ENCODE measurements around the gene ECSCR. TPM values are rescaled to one million over a fixed set of nuclear protein-coding genes. Genes with fewer than 3 reads are reported as not detected.

Gene ECSCR
- total RNA-seq, 1 experiment from 2014 or later: not detected

DNA sequence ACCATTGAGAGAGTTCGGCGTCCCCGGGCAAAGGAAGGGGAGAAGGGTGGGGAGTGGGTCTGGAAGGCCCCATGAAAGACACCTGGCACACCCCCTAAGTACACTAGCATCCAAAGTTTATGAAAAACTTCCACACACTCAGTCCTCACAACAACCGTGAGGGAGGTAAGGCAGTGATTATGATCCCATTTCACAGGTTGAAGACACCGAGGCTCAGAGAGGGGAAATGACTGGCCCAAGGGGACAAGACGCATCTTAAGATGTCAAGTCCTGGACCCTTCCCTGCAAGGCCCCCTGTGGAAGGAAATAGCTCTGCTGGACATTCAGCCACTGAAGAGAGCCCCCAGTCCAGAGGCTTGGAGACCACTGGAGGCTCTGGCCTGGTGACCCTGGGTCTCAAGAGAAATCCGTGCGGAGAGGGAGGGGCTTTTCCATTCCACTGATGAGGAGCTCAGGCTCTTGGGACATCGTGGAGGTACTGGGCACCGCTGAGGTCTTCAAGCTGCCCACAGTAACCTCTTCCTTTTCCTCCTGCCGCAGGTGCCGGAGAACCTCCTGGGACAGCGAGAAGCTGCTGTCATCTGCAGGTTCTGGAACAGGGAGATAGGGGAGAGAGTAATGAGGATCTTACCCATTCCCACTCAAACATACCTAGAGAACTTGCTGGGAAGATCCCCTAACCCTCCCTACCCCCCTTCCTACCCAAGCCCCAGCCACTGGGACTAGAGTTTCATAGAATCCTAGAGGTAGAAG lies 13.5 kb upstream of the ECSCR start:
- H3K27ac Mint-ChIP-seq (ENCODE audit: unreplicated experiment): no peak overlapping the region
- CTCF ChIA-PET: no interaction called here
- H3K4me3 ChIP-seq (ENCODE audit: low read depth, low read length): no peak overlapping the region
- no peaks in the 10 kb centered on the region for H3K9me3 Mint-ChIP-seq (ENCODE audit: unreplicated experiment)
- no peaks in the 10 kb centered on the region for H3K27me3 ChIP-seq (replicated peaks; ENCODE audit: control insufficient read depth, insufficient read depth, low read length)
- no TSS peak for BruUV-seq (replicated peaks)
- H3K36me3 ChIP-seq (ENCODE audit: control insufficient read depth, insufficient read depth, low read length): no peaks in the 10 kb centered on the region
- intact Hi-C loops (cut with micrococcal nuclease; ENCODE audit: unreplicated experiment): loop anchor here (5.0 kb wide), 1 partner anchor 36 kb away; no protein-coding TSS in a partner anchor
- H3K36me3 Mint-ChIP-seq (ENCODE audit: insufficient read depth, unreplicated experiment): no peaks in the 10 kb centered on the region
- H3K4me1 ChIP-seq: peaks cover 12% of the 10 kb centered on the region; the same call in 1 of the 2 replicates
- no peaks in the 10 kb centered on the region for H3K27me3 Mint-ChIP-seq (ENCODE audit: insufficient read depth, unreplicated experiment)
- no peak overlapping the region for H3K4me3 Mint-ChIP-seq (ENCODE audit: unreplicated experiment)
- no peak for DNase-seq
- H3K9me3 ChIP-seq: no peaks in the 10 kb centered on the region
- TF ChIP-seq, protein P1, sequence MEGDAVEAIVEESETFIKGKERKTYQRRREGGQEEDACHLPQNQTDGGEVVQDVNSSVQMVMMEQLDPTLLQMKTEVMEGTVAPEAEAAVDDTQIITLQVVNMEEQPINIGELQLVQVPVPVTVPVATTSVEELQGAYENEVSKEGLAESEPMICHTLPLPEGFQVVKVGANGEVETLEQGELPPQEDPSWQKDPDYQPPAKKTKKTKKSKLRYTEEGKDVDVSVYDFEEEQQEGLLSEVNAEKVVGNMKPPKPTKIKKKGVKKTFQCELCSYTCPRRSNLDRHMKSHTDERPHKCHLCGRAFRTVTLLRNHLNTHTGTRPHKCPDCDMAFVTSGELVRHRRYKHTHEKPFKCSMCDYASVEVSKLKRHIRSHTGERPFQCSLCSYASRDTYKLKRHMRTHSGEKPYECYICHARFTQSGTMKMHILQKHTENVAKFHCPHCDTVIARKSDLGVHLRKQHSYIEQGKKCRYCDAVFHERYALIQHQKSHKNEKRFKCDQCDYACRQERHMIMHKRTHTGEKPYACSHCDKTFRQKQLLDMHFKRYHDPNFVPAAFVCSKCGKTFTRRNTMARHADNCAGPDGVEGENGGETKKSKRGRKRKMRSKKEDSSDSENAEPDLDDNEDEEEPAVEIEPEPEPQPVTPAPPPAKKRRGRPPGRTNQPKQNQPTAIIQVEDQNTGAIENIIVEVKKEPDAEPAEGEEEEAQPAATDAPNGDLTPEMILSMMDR (IDR thresholded peaks at IDR 0.05; ENCODE audit: insufficient read depth in 1 of 2, low read depth in 1 of 2, low read length in 1 of 2, severe bottlenecking in 1 of 2, unreplicated experiment in 1 of 2): no peak
- H3K4me1 Mint-ChIP-seq (ENCODE audit: low read depth, unreplicated experiment): no peaks in the 10 kb centered on the region
- POLR2A ChIA-PET: interaction anchor here (0.7 kb wide), 1 partner anchor 185 kb away, joined by 3 read pairs; no protein-coding TSS in a partner anchor

DNA sequence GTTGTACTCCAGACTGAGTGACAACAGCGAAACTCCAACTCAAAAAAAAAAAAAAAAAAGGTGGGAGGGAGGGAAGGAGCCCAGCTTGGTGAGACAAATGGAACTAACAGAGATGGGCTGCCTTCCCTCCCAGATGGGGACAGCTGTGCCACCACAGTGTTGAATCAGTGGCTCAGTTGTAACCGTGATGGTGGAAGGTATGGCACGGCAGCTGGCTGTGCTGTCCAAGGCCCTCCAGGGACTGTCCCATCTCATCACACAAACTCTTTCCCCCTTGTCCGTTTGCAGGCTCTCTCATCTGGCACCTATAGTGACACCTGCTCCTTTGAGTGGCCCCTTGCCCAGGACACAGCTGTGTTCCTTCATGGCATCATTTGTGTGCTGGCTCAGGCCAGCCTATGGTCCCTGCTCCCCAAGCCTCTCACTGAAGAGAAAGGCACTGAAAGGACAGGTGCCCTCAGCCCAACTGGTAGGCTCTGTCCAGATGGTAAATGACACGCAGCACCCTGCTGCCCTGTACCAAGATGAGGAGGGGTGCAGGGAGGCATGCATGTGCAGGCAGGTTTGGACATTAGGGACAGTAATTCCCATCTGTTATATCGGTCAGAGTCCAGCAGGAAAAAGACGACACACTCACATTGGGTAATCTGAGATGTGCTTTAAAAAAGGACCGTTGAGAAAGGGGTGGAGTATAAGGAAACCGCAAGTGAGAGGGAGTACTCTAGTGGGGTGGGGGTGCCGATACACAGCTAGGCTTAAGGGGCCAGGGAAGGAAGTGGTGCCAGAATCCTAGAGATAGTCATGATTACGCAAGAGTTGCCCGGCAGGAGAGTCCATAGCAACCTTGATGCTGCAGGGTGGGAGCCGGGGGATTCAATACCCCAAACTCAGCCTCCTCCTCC lies 12.6 kb upstream of the ECSCR start:
- TF ChIP-seq, protein P1 (IDR thresholded peaks at IDR 0.05; ENCODE audit: insufficient read depth in 1 of 2, low read depth in 1 of 2, low read length in 1 of 2, severe bottlenecking in 1 of 2, unreplicated experiment in 1 of 2): no peak
- Mint-ChIP-seq H3K4me1 (ENCODE audit: low read depth, unreplicated experiment) (no peaks in the 10 kb centered on the region), H3K9me3 (ENCODE audit: unreplicated experiment) (no peaks in the 10 kb centered on the region), H3K4me3 (ENCODE audit: unreplicated experiment) (no peak overlapping the region), H3K36me3 (ENCODE audit: insufficient read depth, unreplicated experiment) (no peaks in the 10 kb centered on the region), H3K27ac (ENCODE audit: unreplicated experiment) (no peak overlapping the region), H3K27me3 (ENCODE audit: insufficient read depth, unreplicated experiment) (no peaks in the 10 kb centered on the region)
- Histone ChIP-seq H3K4me3 (ENCODE audit: low read depth, low read length) (no peak overlapping the region), H3K36me3 (ENCODE audit: control insufficient read depth, insufficient read depth, low read length) (no peaks in the 10 kb centered on the region), H3K9me3 (no peaks in the 10 kb centered on the region), H3K4me1 (peaks cover 12% of the 10 kb centered on the region; the same call in 1 of the 2 replicates), H3K27me3 (replicated peaks; ENCODE audit: control insufficient read depth, insufficient read depth, low read length) (no peaks in the 10 kb centered on the region)
- intact Hi-C loops (cut with micrococcal nuclease; ENCODE audit: unreplicated experiment): loop anchor here (5.0 kb wide), 1 partner anchor 37 kb away; no protein-coding TSS in a partner anchor
- DNase-seq: no peak
- no TSS peak for BruUV-seq (replicated peaks)
- ChIA-PET POLR2A (no interaction called here), CTCF (no interaction called here)

DNA sequence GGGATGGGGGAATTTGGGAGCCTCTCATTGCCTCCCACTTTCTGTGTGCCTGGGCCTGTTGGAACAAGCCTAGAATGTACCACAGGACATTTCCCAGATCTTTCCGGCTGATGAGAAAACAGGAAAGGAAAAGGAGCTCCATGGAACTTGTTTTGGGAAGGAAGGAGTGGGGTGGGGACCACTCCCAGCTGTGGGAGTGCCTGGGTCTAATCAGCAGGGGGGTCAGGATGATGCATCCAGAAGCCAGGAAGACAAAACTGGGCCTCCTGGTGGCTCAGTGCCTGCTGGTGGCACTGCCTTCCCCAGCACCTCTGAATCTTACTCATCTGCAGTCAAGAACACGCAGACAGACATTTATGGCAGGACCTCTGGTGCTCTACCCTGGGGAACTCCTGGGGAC lies 11.0 kb upstream of the ECSCR start:
- H3K4me3 Mint-ChIP-seq (ENCODE audit: unreplicated experiment): no peak overlapping the region
- H3K27me3 Mint-ChIP-seq (ENCODE audit: insufficient read depth, unreplicated experiment): no peaks in the 10 kb centered on the region
- no peak overlapping the region for H3K4me3 ChIP-seq (ENCODE audit: low read depth, low read length)
- ChIA-PET POLR2A (no interaction called here), CTCF (no interaction called here)
- DNase-seq: no peak
- no peaks in the 10 kb centered on the region for H3K27me3 ChIP-seq (replicated peaks; ENCODE audit: control insufficient read depth, insufficient read depth, low read length)
- H3K4me1 ChIP-seq: peaks cover 7% of the 10 kb centered on the region; the same call in 1 of the 2 replicates
- H3K27ac Mint-ChIP-seq (ENCODE audit: unreplicated experiment): no peak overlapping the region
- no TSS peak for BruUV-seq (replicated peaks)
- TF ChIP-seq, protein P1 (IDR thresholded peaks at IDR 0.05; ENCODE audit: insufficient read depth in 1 of 2, low read depth in 1 of 2, low read length in 1 of 2, severe bottlenecking in 1 of 2, unreplicated experiment in 1 of 2): no peak
- H3K36me3 Mint-ChIP-seq (ENCODE audit: insufficient read depth, unreplicated experiment): no peaks in the 10 kb centered on the region
- no peaks in the 10 kb centered on the region for H3K9me3 ChIP-seq
- intact Hi-C loops (cut with micrococcal nuclease; ENCODE audit: unreplicated experiment): no loop called here
- H3K9me3 Mint-ChIP-seq (ENCODE audit: unreplicated experiment): no peaks in the 10 kb centered on the region
- H3K36me3 ChIP-seq (ENCODE audit: control insufficient read depth, insufficient read depth, low read length): no peaks in the 10 kb centered on the region
- H3K4me1 Mint-ChIP-seq (ENCODE audit: low read depth, unreplicated experiment): no peaks in the 10 kb centered on the region
